ENCODE data around the gene PLK1. TPM values are rescaled to one million over a fixed set of nuclear protein-coding genes. Genes with fewer than 3 reads are reported as not detected.
A peak's percentile ranks its signal among the peaks of the same experiment; 100 is the strongest.

PLK1 gene
- total and polyA plus RNA-seq, 2 of the 4 experiments (the other 2 are of a cell fraction), result 19.4 to 59.0 TPM

GRCh38 chr16:23682181-23682580 is 3.5 kb downstream of the PLK1 start:
- Histone ChIP-seq H3K4me1 (ENCODE audit: control insufficient read depth, insufficient read depth, low read length) (peaks cover 15% of the 10 kb centered on the region), H4K8ac (ENCODE audit: low read depth in 2 of 2, low read length in 2 of 2) (no peak overlapping the region), H3K4me3 (ENCODE audit: insufficient read depth, low read depth, low read length) (no peak overlapping the region), H2BK5ac (ENCODE audit: low read depth, low read length, poor library complexity, severe bottlenecking) (no peak overlapping the region), H4K20me1 (ENCODE audit: insufficient read depth, low read length) (peaks cover 29% of the 10 kb centered on the region), H3K36me3 (ENCODE audit: control insufficient read depth, insufficient read depth, low read length) (peaks cover 23% of the 10 kb centered on the region), H4K5ac (ENCODE audit: low read depth, low read length) (no peak overlapping the region), H3K27ac (ENCODE audit: insufficient read depth, low read length) (no peak overlapping the region), H2AFZ (replicated peaks; ENCODE audit: low read length, poor library complexity) (no peak overlapping the region), H2BK15ac (ENCODE audit: low read depth, low read length) (no peak overlapping the region), H3K23ac (ENCODE audit: low read depth, low read length) (0 out of 2 replicates have a peak overlapping the region, but pooled peaks have one; percentile 16), H3K14ac (replicated peaks; ENCODE audit: low read depth, low read length) (no peak overlapping the region), H3K4me2 (ENCODE audit: low read depth, low read length) (no peak overlapping the region), H3K9me1 (ENCODE audit: insufficient read depth, low read length) (peaks cover 8% of the 10 kb centered on the region; the same call in 1 of the 2 replicates), H3K27me3 (ENCODE audit: control insufficient read depth, insufficient read depth, low read length) (no peaks in the 10 kb centered on the region), H3K56ac (ENCODE audit: extremely low read depth, insufficient read depth, low read length) (no peak overlapping the region), H2AK9ac (replicated peaks; ENCODE audit: low read depth, low read length, poor library complexity) (no peak overlapping the region), H3K79me1 (ENCODE audit: low read depth in 1 of 2, low read length in 2 of 2) (peaks cover 35 to 60% of the 10 kb centered on the region in 2 experiments), H3K9me3 (ENCODE audit: control insufficient read depth, insufficient read depth, low read length) (no peaks in the 10 kb centered on the region), H2BK120ac (ENCODE audit: low read depth, low read length) (no peak overlapping the region), H3K9ac (ENCODE audit: low read depth, low read length) (no peak overlapping the region), H2BK20ac (ENCODE audit: low read depth, low read length) (no peak overlapping the region), H3K4ac (ENCODE audit: low read depth, low read length) (no peak overlapping the region), H3K18ac (ENCODE audit: low read depth, low read length) (no peak overlapping the region), H2AK5ac (ENCODE audit: low read depth, low read length) (no peak overlapping the region), H4K91ac (ENCODE audit: insufficient read depth, low read depth, low read length) (no peak overlapping the region)
- ATAC-seq (ENCODE audit: low read depth) (no peak), DNase-seq (peak; percentile 40)
- WGBS, 2 experiments (ENCODE audit: extremely low coverage in 2 of 2, insufficient read length in 1 of 2), result no CpG with 5 or more reads among the region's 1 CpG
- in situ Hi-C loops (cut with MboI; ENCODE audit: low sequenced_read_pairs) (loop anchor here (25.0 kb wide), 1 partner anchor 830 kb away; no protein-coding TSS in a partner anchor), dilution Hi-C loops (cut with HindIII; ENCODE audit: low sequenced_read_pairs, unreplicated experiment) (no loop called here), intact Hi-C loops (cut with micrococcal nuclease) (no loop called here)
- no TSS peak for BruUV-seq (replicated peaks)
- ChIA-PET POLR2A (ENCODE audit: unreplicated experiment) (no interaction called here), CTCF (interaction anchor here (0.6 kb wide), 1 partner anchor 191 kb away, joined by 3 read pairs; no protein-coding TSS in a partner anchor)
- TF ChIP-seq CEBPB (IDR thresholded peaks at IDR 0.05; ENCODE audit: low read depth, low read length) (peak; percentile 46; the same call in 1 of the 2 replicates), CHD1 (IDR thresholded peaks at IDR 0.05; ENCODE audit: low read depth, low read length) (no peak), CTCF (conservative IDR thresholded peaks at IDR 0.05; ENCODE audit: low read depth, low read length) (no peak)

Measured in IMR-90 (cell line).